K562 (cell line): Measurements from ENCODE around the gene NDUFB10. TPM values are rescaled to one million over a fixed set of nuclear protein-coding genes. Genes with fewer than 3 reads are reported as not detected.

Source experiments
- ARID2 ChIP-seq: fragments of 450-650 bp; IDR thresholded peaks from 2 replicates; pipeline ENCODE4 v1.6.1; 2017; ENCODE audit warnings: antibody characterized with exemption, mild to moderate bottlenecking
- DMBX1 ChIP-seq: fragments of 250-450 bp; sonication (Bioruptor Pico); IDR thresholded peaks from 2 replicates; pipeline ENCODE4 v1.8.0; 2022; ENCODE audit warnings: inconsistent platforms, mild to moderate bottlenecking, moderate library complexity, borderline replicate concordance
- GATAD2A ChIP-seq: fragments of 450-650 bp; IDR thresholded peaks from 2 replicates; pipeline ENCODE4 v1.6.1; 2017
- PURB ChIP-seq: sonication (generic); formaldehyde crosslinking; IDR thresholded peaks from 2 replicates; pipeline ENCODE4 v1.9.0; 2021; ENCODE audit warnings: low read depth, mild to moderate bottlenecking, missing genetic modification reagents
- RAD21 ChIP-seq, 2 experiments: fragments of 250-450 bp in 1 of 2; fragments of 450-650 bp in 1 of 2; sonication (Bioruptor Pico) in 1 of 2; formaldehyde crosslinking in 1 of 2; IDR thresholded peaks in 1 of 2; conservative IDR thresholded peaks in 1 of 2; 2 replicates each; pipeline versions ENCODE4 v1.4.0 to v1.8.0; 2020 to 2022; ENCODE audit warnings: mild to moderate bottlenecking in 2 of 2, moderate library complexity in 1 of 2
- RBBP5 ChIP-seq: fragments of 200-600 bp; sonication (generic); IDR thresholded peaks from 2 replicates; pipeline ENCODE4 v1.6.1; 2012; ENCODE audit warnings: borderline replicate concordance, mild to moderate bottlenecking, low read length, control low read depth, inconsistent platforms; ENCODE audit not compliant: insufficient read depth, poor library complexity, severe bottlenecking
- RBM25 ChIP-seq: fragments of 200-400 bp; formaldehyde crosslinking; IDR thresholded peaks from 2 replicates; pipeline ENCODE4 v1.6.1; 2018; ENCODE audit warnings: low read length, low read depth, moderate library complexity; ENCODE audit not compliant: severe bottlenecking
- SMAD2 ChIP-seq: fragments of 150-350 bp; IDR thresholded peaks from 2 replicates; pipeline ENCODE4 v1.6.1; 2014; ENCODE audit warnings: low read depth, mild to moderate bottlenecking, low read length
- SMAD4 ChIP-seq: fragments of 250-450 bp; sonication (Bioruptor Pico); conservative IDR thresholded peaks from 2 replicates; pipeline ENCODE4 v1.8.0; 2021; ENCODE audit warnings: inconsistent platforms, mild to moderate bottlenecking, moderate library complexity
- SMARCC2 ChIP-seq: fragments of 450-650 bp; IDR thresholded peaks from 2 replicates; pipeline ENCODE4 v1.6.1; 2017; ENCODE audit warnings: antibody characterized with exemption, moderate library complexity, mild to moderate bottlenecking, low read depth
- SNRNP70 ChIP-seq: fragments of 200-400 bp; formaldehyde crosslinking; optimal IDR thresholded peaks from 2 replicates; pipeline ENCODE3; 2017; ENCODE audit warnings: low read depth, low read length
- ZNF77 ChIP-seq: fragments of 250-450 bp; sonication (Bioruptor Pico); IDR thresholded peaks from 2 replicates; pipeline ENCODE4 v1.5.0; 2020
- polyA plus RNA-seq, 8 experiments: library from polyadenylated mRNA; depleted of rRNA in 4 of 8; stranded (reverse) in 5 of 8; unstranded in 3 of 8; fragments of >200 nt; fragmentation: Nextera tagmentation in 2 of 8; fragmentation: Illumina TruSeq in 1 of 8; extraction: Ambion mirVana in 2 of 8; extraction: Trizol in 1 of 8; gene quantifications; 2 replicates each; pipeline versions ENCODE4 v1.2.1 to v1.2.3, GENCODE V29; 2011 to 2014; ENCODE audit warnings: inconsistent platforms in 1 of 8, missing spikeins in 1 of 8
- total RNA-seq, 7 experiments: library from RNA; depleted of rRNA in 6 of 7; stranded (reverse); fragments of >200 nt in 6 of 7; fragmentation: Illumina TruSeq in 2 of 7; extraction: Trizol in 2 of 7; gene quantifications; 2 replicates each; pipeline versions ENCODE4 v1.2.1 to v1.2.3, GENCODE V29; 2011 to 2021; ENCODE audit warnings: low replicate concordance in 1 of 7
- TF ChIP-seq, protein P1 (sequence below): sonication (generic); formaldehyde crosslinking; IDR thresholded peaks from 2 replicates; pipeline ENCODE4 v1.8.0; 2022; ENCODE audit warnings: mild to moderate bottlenecking, missing genetic modification reagents
- TF ChIP-seq, protein P2 (sequence below): fragments of 250-450 bp; sonication (Bioruptor Pico); IDR thresholded peaks from 2 replicates; pipeline ENCODE4 v1.5.0; 2021; ENCODE audit warnings: mild to moderate bottlenecking, moderate library complexity
- TF ChIP-seq, protein P3 (sequence below): fragments of 250-450 bp; sonication (Bioruptor Pico); IDR thresholded peaks from 2 replicates; pipeline ENCODE4 v1.5.1; 2021; ENCODE audit warnings: mild to moderate bottlenecking
- TF ChIP-seq, protein P4 (sequence below), 3 experiments: fragments of 200-800 bp in 1 of 3; sonication (Bioruptor generic) in 1 of 3; sonication (generic) in 1 of 3; formaldehyde crosslinking in 1 of 3; IDR thresholded peaks; 2 replicates each; pipeline versions ENCODE4 v1.6.1 to v1.8.0; 2016 to 2022; ENCODE audit warnings: mild to moderate bottlenecking in 2 of 3, missing compliant biosample characterization in 2 of 3, missing genetic modification characterization in 2 of 3, missing genetic modification reagents in 1 of 3

Gene NDUFB10
- total and polyA plus RNA-seq, 9 of the 15 experiments (the other 6 are each of a cell fraction or from before 2014, with no cell fraction given) = 69.3 to 527 (median 161) TPM

DNA sequence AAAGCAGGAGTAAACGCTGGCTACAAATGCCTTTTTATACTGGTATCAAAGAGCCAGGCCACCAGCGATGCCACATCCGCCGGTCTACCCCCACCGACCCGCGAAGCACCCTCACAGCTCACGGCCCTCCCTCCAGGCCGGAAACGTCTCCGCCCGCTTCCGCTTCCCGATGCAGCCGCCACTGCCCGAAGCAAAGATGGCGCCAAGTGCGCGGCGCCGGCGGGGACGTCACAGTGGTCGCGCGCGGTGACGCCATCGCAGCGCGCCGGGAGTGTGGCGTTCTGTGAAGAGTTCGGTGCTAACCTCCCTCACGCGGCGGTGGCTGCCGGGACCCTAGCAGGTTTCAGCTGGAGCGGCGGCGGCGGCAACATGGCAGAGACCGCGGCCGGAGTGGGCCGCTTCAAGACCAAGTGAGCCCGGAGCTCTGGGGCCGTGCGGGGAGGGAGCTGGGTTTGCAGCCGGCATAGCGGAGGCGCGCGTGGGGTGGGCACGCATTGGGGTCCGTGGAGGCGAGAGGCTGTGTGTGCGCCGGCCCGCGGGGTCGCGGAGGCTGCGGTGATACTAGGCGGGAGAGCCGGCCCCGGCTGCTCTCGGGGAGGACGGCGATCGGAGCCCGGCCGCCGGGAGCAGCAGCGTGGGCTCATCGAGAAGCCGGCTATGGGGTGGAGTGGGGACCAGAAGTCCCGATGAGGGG is 12.6 kb downstream of the NDUFB10 start, which contains the start of gene TBL3 (continued):
- TF ChIP-seq, protein P1, sequence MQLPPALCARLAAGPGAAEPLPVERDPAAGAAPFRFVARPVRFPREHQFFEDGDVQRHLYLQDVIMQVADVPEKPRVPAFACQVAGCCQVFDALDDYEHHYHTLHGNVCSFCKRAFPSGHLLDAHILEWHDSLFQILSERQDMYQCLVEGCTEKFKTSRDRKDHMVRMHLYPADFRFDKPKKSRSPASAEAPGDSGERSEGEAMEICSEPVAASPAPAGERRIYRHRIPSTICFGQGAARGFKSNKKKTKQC (CRISPR knock-in tag) = no peak; the same call in none of the 2 replicates
- peak; percentile 77; the same call in 1 of the 2 replicates for TF ChIP-seq DMBX1 (CRISPR knock-in tag)
- no peak for TF ChIP-seq SMARCC2
- peak; percentile 53; the same call in 1 of the 2 replicates for TF ChIP-seq GATAD2A
- TF ChIP-seq ARID2 = no peak
- TF ChIP-seq, protein P2, sequence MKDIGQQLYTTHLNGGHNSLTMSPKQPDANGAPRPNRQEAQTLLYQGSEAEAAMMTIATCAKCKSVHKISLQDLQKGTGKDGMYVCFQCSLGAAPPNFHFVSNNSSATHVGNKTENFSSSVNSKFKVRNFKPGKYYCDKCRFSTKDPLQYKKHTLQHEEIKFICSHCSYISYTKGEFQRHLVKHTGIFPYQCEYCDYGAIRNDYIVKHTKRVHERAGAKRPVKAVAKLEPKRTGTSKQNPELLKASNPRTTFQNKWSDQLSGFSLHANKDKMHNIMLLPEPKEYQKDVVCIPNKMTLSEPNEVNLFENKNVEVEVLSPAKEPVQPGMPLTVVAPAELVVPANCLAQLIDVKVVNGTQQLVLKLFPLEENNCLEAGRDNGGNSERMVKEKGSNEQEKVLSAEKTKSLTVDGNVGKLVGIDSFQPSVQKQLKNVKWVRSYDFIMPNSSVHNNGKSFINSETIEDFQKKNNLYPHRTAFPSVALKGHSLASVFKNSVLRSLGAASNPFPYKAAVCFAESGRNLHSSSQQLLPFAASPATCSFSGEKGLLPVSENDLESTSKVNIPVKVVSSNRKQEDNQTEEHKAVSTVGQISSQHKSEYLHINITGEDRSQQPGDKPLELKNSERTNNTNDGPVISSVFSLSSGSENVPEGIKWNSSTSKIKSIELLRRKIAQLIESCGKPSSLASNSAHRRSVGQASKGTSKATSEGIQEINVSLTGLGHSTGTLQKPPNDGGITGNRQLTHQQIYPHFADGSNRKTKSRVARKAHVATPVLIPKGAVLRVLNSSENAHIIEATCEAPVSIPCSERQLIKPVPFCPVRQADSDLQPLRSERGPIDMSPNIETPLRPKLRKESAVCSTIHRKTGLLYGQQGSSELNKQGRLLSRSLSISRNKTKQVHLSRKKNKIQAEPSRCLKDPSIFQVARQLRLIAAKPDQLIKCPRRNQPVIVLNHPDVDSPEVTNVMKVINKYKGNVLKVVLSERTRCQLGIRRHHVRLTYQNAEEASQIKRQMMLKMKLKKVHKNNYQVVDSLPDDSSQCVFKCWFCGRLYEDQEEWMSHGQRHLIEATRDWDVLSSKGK (CRISPR knock-in tag) = no peak
- TF ChIP-seq PURB = no peak
- TF ChIP-seq ZNF77 (CRISPR knock-in tag) = no peak
- no peak for TF ChIP-seq SMAD2
- TF ChIP-seq SNRNP70 = no peak
- TF ChIP-seq, protein P3, sequence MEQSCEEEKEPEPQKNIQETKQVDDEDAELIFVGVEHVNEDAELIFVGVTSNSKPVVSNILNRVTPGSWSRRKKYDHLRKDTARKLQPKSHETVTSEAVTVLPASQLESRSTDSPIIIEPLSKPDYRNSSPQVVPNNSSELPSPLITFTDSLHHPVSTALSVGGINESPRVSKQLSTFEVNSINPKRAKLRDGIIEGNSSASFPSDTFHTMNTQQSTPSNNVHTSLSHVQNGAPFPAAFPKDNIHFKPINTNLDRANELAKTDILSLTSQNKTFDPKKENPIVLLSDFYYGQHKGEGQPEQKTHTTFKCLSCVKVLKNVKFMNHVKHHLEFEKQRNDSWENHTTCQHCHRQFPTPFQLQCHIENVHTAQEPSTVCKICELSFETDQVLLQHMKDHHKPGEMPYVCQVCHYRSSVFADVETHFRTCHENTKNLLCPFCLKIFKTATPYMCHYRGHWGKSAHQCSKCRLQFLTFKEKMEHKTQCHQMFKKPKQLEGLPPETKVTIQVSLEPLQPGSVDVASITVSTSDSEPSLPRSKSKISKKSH (CRISPR knock-in tag) = no peak
- TF ChIP-seq RAD21 (CRISPR knock-in tag; conservative IDR thresholded peaks at IDR 0.05 in 1 of 2, IDR thresholded peaks at IDR 0.05 in 1 of 2) = no peak; a peak in 1 of 4 replicates
- no peak for TF ChIP-seq RBM25
- TF ChIP-seq, protein P4, sequence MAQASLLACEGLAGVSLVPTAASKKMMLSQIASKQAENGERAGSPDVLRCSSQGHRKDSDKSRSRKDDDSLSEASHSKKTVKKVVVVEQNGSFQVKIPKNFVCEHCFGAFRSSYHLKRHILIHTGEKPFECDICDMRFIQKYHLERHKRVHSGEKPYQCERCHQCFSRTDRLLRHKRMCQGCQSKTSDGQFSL (CRISPR knock-in tag; IDR thresholded peaks at IDR 0.05) = peak; percentile 58; the same call in 1 of the 2 replicates
- TF ChIP-seq, protein P4 (tag; IDR thresholded peaks at IDR 0.05) = no peak
- TF ChIP-seq RBBP5 = peak; percentile 95
- peak; percentile 81 for TF ChIP-seq SMAD4 (CRISPR knock-in tag)
